Measurements from ENCODE around the gene CASTOR1. TPM values are rescaled to one million over a fixed set of nuclear protein-coding genes. Genes with fewer than 3 reads are reported as not detected.
A peak's percentile ranks its signal among the peaks of the same experiment; 100 is the strongest.

CASTOR1 gene
- total RNA-seq, 1 donor from 2014 or later: 5.0 TPM

GRCh38 chr22:30323246-30323645 is 33.9 kb upstream of the CASTOR1 start:
- intact Hi-C loops (cut with DNase I): no loop called here

GRCh38 chr22:30321461-30321860 is 32.2 kb upstream of the CASTOR1 start:
- intact Hi-C loops (cut with DNase I): no loop called here
- DNase-seq (ENCODE audit: low spot score): no peak

More at GRCh38 chr22:30323246-30323645, 33.9 kb upstream of the CASTOR1 start:
- DNase-seq (ENCODE audit: low spot score): no peak

DNA sequence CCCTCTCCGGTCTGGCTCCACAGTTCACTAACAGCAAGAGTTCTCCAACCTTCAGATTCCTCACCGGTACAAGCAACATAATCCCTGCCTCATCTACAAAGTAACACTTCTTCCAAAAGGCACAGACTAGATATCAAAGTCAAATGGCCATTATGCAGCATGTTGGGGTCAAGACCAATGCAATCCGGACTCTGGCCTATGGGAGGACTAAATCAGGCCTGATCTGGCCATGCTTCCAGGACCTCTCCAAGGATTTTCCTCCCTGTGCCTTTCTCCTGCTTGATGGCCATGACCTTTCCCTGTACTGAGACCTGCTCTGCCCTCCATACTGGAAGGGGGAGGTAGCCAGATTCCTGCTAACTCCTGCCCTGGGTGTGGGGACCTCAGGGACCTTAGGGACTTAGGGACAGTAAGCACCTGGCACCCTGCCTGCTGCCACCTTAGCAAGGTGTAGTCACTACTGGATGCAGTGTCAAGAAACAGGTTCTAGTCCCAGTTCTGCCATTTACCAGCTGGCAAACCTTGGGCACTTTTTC is 30.8 kb upstream of the CASTOR1 start:
- DNase-seq (ENCODE audit: low spot score): no peak
- intact Hi-C loops (cut with DNase I): no loop called here

DNA sequence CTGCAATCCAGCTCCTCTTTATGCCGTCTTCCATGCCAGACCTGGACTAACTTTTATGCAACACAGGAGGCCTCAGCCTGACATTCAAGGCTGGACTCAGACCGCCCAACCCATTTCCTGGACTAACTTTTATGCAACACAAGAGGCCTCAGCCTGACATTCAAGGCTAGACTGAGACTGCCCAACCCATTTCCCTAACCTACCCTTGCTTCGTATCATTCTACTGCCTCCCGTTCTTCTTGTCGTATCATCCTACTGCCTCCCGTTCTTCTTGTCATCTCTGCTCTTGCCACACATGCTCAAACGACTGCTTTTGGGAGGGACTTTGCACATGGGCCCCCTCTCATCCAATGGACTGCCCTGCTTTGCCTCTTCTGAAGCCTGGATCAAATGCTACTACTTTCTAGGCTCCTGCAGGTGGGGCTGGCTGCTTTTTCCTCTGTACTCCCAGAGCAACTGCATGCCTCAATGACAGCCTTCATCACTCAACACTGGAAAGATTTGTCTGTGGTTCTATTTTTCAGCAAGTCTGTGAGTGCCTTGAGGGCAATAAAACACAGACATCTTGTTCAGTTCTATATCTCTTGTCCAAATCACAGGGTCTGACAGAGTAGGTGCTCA is 29.6 kb upstream of the CASTOR1 start:
- intact Hi-C loops (cut with DNase I): no loop called here
- DNase-seq (ENCODE audit: low spot score): no peak

DNA sequence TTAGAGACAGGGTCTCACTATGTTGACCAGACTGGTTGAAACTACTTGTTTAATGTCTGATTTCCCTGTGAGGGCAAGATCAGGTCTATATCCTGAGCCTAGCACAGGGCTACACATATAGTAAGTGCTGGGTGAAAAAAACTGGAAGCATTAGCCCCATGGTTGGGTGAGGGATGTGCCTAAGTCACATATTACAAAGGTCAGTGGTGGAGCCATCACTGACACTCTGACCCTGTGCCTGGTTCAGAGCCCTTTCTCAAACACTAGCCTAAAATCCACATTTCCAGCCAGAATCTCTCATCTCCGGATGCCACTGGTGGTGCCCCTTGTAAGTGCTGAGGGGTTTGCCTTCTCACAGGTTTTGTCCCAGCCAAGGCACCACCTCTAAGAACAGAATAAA is 28.5 kb upstream of the CASTOR1 start:
- DNase-seq (ENCODE audit: low spot score): no peak
- intact Hi-C loops (cut with DNase I): no loop called here

GRCh38 chr22:30315962-30316576 is 26.8 kb upstream of the CASTOR1 start:
- intact Hi-C loops (cut with DNase I): no loop called here
- no peak for DNase-seq (ENCODE audit: low spot score)

DNA sequence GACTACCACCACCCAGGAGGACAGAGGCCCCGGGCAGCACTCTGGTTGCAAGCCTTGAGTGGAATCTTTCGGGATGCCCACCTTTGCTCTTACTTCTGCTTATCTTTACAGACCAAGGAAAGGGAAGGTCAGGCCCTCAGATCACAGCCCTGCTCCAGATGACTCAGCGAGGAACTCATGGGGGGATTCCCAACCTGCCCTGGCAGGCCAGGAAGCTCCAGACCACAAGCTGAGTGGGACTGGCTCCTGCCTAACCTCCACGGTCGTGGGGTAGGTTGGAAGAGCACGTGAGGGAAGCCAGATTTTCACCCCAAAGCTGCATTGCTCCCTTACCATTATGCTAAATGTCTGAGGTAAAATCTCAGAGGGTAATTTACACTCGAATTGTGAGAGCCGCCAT is 25.6 kb upstream of the CASTOR1 start:
- intact Hi-C loops (cut with DNase I): no loop called here
- DNase-seq (ENCODE audit: low spot score): no peak

- DNase-seq (ENCODE audit: low spot score): no peak
- intact Hi-C loops (cut with DNase I): no loop called here
These were observed 24.4 kb upstream of the CASTOR1 start for GRCh38 chr22:30313527-30314363.

DNA sequence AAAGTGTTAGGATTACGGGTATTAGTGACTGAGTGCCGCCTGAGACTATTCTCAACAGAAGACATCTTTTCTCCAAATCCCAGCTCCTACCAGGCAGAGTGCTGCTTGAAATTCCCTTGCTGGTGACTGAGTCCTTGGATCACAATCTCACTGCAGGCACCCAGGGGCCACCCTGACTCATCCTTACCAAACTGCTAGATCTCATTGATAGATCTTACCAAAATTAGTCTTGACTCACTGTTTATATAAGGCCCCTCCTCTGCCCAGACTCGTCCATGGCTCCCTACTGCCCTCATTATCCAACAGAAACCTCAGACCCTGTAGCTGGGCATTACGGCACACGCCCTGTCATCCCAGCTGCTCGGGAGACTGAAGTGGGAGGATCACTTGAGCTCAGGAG is 22.7 kb upstream of the CASTOR1 start:
- intact Hi-C loops (cut with DNase I): no loop called here
- no peak for DNase-seq (ENCODE audit: low spot score)

DNA sequence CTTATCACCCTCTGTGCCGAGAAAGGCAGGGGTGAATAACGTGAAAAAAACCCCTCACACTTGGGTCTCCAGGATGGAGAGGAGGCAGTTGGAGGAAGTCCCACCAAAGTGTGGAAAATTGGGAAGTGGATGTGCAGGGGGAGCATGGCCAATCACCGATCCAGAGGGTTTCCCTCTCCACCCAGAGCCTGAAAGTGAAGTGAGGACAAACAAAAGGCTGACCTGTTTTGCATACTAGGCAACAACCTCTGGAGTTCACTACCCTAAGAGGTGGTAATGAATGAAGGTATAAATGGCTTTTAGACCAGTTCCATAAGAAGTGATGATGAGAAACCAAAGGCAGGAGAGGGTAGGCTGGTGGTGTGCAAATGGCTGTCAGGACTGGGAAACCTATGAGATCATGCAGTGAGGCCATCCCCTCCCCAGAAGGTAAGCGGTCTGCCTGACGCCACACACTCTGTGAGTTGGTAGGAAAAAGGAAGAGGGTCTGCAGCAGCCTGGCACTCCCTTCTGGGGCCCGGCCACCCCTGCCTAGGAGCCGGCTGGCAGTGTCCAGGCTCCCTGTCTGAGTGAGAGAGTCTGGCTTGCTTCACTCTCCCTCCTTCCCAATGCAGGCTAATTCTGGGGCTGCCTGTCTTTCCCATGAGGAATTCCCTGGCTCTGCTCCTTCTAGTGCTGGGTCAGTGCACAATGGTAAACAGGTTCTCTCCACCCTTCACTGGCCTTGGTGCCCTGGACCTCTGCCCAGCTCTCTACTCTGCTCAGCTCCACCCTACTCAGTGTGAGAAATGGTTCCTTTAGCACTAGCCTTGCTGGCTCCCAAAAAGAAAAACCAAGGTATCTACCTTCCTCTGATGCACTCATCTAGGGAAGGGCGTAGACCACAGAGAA is 21.8 kb upstream of the CASTOR1 start:
- DNase-seq (ENCODE audit: low spot score): peak; percentile 87
- intact Hi-C loops (cut with DNase I): no loop called here

- intact Hi-C loops (cut with DNase I): no loop called here
These were observed 20.8 kb upstream of the CASTOR1 start for GRCh38 chr22:30309951-30310741.

GRCh38 chr22:30308518-30309230 is 19.4 kb upstream of the CASTOR1 start:
- intact Hi-C loops (cut with DNase I): no loop called here
- no peak for DNase-seq (ENCODE audit: low spot score)

More at GRCh38 chr22:30309951-30310741, 20.8 kb upstream of the CASTOR1 start:
- no peak for DNase-seq (ENCODE audit: low spot score)

DNA sequence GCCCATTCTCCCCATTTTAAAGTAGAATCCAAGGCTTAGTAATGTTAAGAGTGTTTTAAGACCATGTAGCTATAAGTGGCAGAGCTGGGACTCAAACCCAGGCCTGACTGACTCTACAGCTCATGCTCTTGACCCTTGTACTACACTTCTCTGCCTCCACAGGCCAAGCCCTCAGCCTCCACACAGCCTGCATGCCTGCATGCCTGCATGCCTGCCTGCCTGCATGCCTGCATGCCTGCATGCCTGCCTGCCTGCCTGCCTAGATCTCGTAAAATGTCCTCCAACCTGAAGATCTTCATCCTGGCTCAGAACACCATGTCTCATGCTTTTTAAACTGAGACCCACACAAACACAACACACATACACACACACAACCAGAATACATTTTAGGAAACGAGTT is 18.8 kb upstream of the CASTOR1 start:
- no peak for DNase-seq (ENCODE audit: low spot score)
- intact Hi-C loops (cut with DNase I): no loop called here

DNA sequence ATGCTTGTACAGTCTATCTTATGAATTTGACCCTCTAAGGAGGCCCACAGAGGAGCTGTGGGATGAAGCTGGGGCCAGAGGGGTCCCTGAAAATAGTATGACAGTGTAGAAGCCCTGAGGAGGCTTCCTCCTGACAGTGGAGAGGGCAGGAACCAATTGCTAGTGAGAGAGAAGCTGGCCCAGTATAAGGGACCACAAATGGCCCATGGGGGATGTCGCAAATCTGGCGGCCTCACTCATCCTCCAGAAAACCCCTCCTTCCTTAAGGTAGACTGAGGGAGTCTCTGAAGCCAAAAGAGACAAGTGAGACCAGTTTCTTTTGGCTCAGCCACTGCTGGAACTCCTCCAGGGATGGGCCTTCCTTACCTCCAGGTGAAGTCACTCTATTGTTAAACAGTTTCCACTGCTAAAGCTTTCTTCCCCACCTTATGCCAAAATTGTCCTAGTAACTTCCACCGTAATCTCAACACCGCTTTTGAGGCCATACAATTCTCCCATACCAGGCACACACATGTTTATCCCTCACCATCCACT is 17.8 kb upstream of the CASTOR1 start:
- intact Hi-C loops (cut with DNase I): no loop called here

GRCh38 chr22:30306627-30307011 is 17.3 kb upstream of the CASTOR1 start:
- DNase-seq (ENCODE audit: low spot score): no peak
- intact Hi-C loops (cut with DNase I): no loop called here

More for the DNA sequence above, 17.8 kb upstream of the CASTOR1 start:
- DNase-seq (ENCODE audit: low spot score): no peak

- intact Hi-C loops (cut with DNase I): loop anchor here (2.0 kb wide), 1 partner anchor 15 kb away; no protein-coding TSS in a partner anchor
- no peak for DNase-seq (ENCODE audit: low spot score)
These were observed 16.8 kb upstream of the CASTOR1 start for GRCh38 chr22:30305906-30306626.

- peak; percentile 84 for DNase-seq (ENCODE audit: low spot score)
- intact Hi-C loops (cut with DNase I): loop anchor here (2.0 kb wide), 1 partner anchor 15 kb away; no protein-coding TSS in a partner anchor
These were observed 16.2 kb upstream of the CASTOR1 start for GRCh38 chr22:30305519-30305905.
